GM12801 (cell line): ENCODE results near the gene ZSWIM7.

Experiments
- TF ChIP-seq, protein P1 (sequence below): IDR thresholded peaks from one replicate; pipeline ENCODE4 v1.5.1; 2011; ENCODE audit warnings: control low read depth; ENCODE audit not compliant: insufficient read length; ENCODE audit errors: extremely low read depth

The ZSWIM7 gene

DNA sequence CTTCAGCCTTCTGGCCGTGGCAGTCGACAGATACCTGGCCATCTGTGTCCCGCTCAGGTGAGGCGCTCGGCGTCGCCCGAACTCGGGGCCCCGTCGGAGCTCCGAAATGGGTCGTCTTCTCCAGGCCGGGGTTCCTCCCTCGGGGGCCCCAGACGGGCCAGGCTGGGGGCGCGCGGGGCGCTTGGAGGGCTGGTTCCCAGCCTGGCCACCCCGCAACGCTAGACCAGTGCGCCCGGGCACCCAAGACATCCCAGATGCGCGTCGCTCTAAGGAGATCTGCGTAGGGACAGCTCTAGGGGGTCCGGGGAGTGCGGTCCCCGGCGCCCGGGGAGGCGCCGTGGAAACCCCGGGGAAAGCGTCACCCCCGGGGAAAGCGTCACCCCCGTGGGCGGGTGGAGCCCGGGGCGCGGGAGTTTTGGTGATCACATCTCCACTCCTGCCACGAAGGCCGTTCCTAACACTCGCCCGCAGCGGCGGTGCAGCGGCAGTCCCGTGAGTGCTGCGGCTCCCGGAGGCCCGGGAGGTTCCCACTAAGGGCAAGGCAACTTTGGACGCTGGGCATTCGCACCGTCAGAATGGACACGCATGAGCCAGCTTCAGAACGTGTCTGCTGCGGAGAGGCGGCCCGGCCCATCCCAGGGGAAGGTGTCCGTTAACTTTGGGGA lies 53.8 kb downstream of the ZSWIM7 start:
- TF ChIP-seq, protein P1, sequence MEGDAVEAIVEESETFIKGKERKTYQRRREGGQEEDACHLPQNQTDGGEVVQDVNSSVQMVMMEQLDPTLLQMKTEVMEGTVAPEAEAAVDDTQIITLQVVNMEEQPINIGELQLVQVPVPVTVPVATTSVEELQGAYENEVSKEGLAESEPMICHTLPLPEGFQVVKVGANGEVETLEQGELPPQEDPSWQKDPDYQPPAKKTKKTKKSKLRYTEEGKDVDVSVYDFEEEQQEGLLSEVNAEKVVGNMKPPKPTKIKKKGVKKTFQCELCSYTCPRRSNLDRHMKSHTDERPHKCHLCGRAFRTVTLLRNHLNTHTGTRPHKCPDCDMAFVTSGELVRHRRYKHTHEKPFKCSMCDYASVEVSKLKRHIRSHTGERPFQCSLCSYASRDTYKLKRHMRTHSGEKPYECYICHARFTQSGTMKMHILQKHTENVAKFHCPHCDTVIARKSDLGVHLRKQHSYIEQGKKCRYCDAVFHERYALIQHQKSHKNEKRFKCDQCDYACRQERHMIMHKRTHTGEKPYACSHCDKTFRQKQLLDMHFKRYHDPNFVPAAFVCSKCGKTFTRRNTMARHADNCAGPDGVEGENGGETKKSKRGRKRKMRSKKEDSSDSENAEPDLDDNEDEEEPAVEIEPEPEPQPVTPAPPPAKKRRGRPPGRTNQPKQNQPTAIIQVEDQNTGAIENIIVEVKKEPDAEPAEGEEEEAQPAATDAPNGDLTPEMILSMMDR: no peak

DNA sequence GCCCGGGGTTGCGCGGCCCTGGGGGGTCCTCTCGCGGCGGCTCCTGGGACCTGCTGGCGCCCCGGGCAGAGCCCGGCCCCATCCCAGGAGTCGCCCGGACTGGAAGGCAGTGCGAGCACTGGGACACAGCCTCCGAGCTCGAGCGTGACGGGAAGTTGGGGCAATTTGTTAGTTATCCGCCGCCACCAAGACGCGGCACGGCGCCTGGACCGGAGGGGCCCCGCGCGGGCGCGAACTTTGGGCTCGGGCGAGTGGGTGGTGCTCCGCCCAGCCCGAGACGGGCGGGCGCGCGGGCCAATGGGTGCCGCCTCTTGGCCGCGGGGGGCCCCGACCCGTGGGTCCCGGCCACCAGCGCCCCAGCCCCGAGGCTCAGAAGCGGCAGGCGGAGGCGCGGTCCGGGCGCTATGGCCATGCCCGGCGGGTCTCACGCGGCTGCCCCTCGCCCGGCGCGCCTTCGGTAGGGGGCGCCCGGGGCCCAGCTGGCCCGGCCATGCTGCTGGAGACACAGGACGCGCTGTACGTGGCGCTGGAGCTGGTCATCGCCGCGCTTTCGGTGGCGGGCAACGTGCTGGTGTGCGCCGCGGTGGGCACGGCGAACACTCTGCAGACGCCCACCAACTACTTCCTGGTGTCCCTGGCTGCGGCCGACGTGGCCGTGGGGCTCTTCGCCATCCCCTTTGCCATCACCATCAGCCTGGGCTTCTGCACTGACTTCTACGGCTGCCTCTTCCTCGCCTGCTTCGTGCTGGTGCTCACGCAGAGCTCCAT lies 54.6 kb downstream of the ZSWIM7 start, which contains the start of gene ADORA2B:
Gene ADORA2B, plus strand, starts transcription at position 372 of the 768 bp plus-strand sequence. Its CDS starts 119 bp downstream, at position 491.
- TF ChIP-seq, protein P1: no peak

DNA sequence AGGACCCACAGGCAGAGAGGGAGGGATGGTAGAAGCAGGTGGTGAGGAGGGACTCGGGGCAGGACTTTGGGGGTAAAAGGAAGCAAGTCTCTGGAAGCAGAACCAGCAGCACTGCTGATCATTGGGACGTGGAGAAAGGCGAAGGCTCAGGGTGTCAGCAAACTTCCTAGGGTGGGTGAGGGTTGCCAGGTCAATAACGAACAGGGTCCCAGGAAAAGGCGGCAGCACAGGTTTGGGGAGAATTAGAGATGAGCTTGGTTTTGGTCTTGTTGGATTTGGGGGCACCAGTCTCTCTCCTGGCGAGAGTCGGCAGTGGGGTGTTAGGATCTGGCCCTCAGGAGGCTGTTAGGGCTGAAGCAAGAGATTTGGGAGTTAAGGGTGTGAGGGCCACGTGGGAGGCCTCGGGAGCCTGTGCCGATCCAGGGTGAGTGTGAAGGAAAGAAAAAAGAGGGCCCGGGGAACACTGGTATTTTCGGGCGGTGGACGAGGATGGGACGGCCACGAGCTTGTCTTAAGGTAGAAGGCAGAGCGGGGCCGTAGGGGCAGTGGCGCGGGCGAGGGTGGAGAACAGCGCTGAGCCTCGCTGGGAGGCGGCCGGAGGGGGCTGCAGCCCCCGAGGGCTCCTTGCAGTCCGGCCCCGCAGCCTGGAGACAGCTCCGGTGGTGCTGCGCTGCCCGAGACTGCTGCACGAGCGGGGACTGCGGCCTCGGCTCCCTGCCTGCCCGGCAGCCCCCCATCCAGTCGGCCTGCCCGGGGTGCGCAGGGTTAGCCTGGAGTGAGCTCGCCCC lies 55.3 kb downstream of the ZSWIM7 start:
- TF ChIP-seq, protein P1: no peak

DNA sequence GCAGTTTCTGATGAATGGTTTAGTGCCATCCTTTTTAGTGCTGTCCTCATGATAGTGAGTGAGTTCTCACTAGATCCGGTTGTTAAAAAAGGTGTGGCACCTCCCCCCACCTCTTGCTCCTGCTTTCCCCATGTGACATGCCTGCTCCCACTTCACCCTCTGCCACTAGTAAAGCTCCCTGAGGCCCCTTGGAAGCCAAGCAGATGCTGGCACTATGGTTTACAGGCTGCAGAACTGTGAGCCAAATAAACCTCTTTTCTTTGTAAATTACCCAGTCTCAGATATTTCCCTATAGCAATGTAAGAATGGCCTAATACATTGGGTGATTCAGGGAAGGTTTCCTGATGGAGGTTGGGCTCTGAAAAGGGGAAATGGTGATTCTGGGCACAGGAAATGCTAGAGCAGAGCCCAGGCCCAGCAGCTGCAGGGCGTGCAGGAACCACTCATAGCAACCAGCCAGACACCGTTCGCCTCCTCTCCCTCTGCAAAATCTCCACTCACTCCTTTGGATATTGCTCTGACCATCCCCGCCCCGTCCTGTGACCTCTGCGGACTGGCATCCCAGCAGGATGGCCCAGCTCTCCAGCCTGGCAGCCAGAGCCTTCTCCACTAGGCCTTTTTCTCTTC lies 57.2 kb downstream of the ZSWIM7 start:
- TF ChIP-seq, protein P1: no peak

DNA sequence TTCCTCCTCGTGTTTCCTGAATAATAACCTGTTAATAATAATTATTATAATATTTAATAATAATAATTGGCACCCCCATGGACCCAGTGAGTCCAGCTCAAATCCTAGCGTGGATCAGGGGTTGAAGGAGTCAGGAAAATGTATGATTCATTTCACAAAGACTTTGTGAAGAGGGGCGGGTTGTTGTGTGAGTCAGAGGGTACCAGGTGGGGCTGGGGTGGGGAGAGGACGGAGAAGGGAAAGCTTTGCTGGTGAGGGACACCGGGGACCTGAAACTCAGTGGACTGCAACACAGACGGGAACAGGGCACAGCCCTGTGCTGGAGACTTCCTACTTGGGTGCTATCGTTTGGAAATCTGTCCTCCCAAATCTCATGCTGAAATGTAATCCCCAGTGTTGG lies 57.7 kb downstream of the ZSWIM7 start:
- TF ChIP-seq, protein P1: no peak

DNA sequence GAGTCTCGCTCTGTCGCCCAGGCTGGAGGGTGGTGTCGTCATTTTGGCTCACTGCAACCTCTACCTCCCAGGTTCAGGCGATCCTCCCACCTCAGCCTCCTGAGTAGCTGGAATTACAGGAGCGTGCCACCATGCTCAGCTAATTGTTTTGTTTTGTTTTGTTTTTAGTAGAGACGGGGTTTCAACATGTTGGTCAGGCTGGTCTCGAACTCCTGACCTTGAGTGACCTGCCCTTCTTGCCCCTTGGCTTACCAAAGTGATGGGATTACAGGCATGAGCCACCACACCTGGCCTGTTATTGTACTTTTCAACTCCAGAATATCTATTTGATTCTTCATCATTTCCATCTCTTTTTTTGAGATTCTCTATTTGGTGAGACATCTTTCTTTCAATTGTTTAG lies 63.6 kb downstream of the ZSWIM7 start:
- TF ChIP-seq, protein P1: no peak

DNA sequence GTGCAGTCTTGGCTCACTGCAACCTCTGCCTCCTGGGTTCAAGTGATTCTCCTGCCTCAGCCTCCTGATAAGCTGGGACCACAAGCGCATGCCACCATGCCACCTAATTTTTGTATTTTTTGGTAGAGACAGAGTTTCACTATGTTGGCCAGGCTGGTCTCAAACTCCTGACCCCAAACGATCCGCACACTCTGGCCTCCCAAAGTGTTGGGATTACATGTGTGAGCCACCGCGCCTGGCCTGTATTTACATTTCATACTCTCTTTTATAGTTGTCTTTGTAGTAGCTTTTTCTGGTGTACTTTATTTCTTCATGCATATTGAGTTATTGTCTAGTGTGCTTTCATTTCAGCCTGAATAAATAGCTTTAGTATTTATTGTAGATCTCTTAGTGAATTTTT lies 64.6 kb downstream of the ZSWIM7 start:
- TF ChIP-seq, protein P1: no peak
